HepG2 (cell line): ENCODE results near the gene CTDNEP1. TPM values are rescaled to one million over a fixed set of nuclear protein-coding genes. Genes with fewer than 3 reads are reported as not detected.

Experiments used
- DNMT1 ChIP-seq: sonication (generic); formaldehyde crosslinking; IDR thresholded peaks from 2 replicates; pipeline ENCODE4 v1.5.1; 2020; ENCODE audit warnings: mild to moderate bottlenecking, missing genetic modification reagents
- DPF2 ChIP-seq: sonication (generic); formaldehyde crosslinking; IDR thresholded peaks from 2 replicates; pipeline ENCODE4 v1.4.0; 2020; ENCODE audit warnings: mild to moderate bottlenecking, low read depth, missing genetic modification reagents, borderline replicate concordance
- GABPA ChIP-seq, 2 experiments: IDR thresholded peaks; 2 replicates each; pipeline ENCODE4 v1.6.1; 2011 to 2016; ENCODE audit warnings: low read depth in 2 of 2, low read length in 1 of 2, missing biosample characterization in 1 of 2, missing genetic modification characterization in 1 of 2
- MEIS1 ChIP-seq: sonication (generic); formaldehyde crosslinking; IDR thresholded peaks from 2 replicates; pipeline ENCODE4 v1.9.0; 2021; ENCODE audit warnings: mild to moderate bottlenecking, missing genetic modification reagents, moderate library complexity, borderline replicate concordance
- NR2C2 ChIP-seq: sonication (generic); formaldehyde crosslinking; IDR thresholded peaks from 2 replicates; pipeline ENCODE4 v1.4.0; 2020; ENCODE audit warnings: missing genetic modification reagents, mild to moderate bottlenecking, moderate library complexity, borderline replicate concordance
- PAWR ChIP-seq: sonication (generic); formaldehyde crosslinking; IDR thresholded peaks from 2 replicates; pipeline ENCODE4 v1.4.0; 2020; ENCODE audit warnings: missing genetic modification reagents, mild to moderate bottlenecking, borderline replicate concordance
- ZC3H4 ChIP-seq: sonication (generic); formaldehyde crosslinking; IDR thresholded peaks from 2 replicates; pipeline ENCODE4 v1.4.0; 2020; ENCODE audit warnings: missing genetic modification reagents, borderline replicate concordance
- ZFP37 ChIP-seq: sonication (generic); formaldehyde crosslinking; IDR thresholded peaks from 2 replicates; pipeline ENCODE4 v1.4.0; 2020; ENCODE audit warnings: missing genetic modification reagents, borderline replicate concordance
- ZNF550 ChIP-seq: sonication (generic); formaldehyde crosslinking; IDR thresholded peaks from 2 replicates; pipeline ENCODE4 v1.4.0; 2020; ENCODE audit warnings: mild to moderate bottlenecking, missing genetic modification reagents, borderline replicate concordance
- ZNF619 ChIP-seq: sonication (generic); formaldehyde crosslinking; IDR thresholded peaks from 2 replicates; pipeline ENCODE4 v1.4.0; 2020; ENCODE audit warnings: mild to moderate bottlenecking, missing genetic modification reagents
- ZNF781 ChIP-seq: sonication (generic); formaldehyde crosslinking; IDR thresholded peaks from 2 replicates; pipeline ENCODE4 v1.5.1; 2020; ENCODE audit warnings: borderline replicate concordance, mild to moderate bottlenecking, missing genetic modification reagents; ENCODE audit errors: not compliant biosample characterization
- polyA plus RNA-seq, 8 experiments: library from polyadenylated mRNA; depleted of rRNA in 3 of 8; stranded (reverse) in 7 of 8; unstranded in 1 of 8; fragments of >200 nt; fragmentation: Illumina TruSeq in 4 of 8; extraction: Trizol in 4 of 8; gene quantifications; 2 replicates each; pipeline versions ENCODE4 v1.2.1 to v1.2.3, GENCODE V29; 2011 to 2016; ENCODE audit warnings: low read depth in 4 of 8, missing spikeins in 1 of 8, mixed read lengths in 1 of 8; ENCODE audit not compliant: insufficient read depth in 1 of 8
- total RNA-seq, 5 experiments: library from RNA; depleted of rRNA; stranded (reverse); fragments of >200 nt; fragmentation: Illumina TruSeq; extraction: Trizol; gene quantifications; 2 replicates each; pipeline ENCODE4 v1.2.3, GENCODE V29; 2016; ENCODE audit warnings: low read depth in 1 of 5
- TF ChIP-seq, protein P1 (sequence below), 2 experiments: sonication (generic) in 1 of 2; formaldehyde crosslinking in 1 of 2; IDR thresholded peaks; 2 replicates each; pipeline versions ENCODE4 v1.6.1 to v1.9.0; 2014 to 2022; ENCODE audit warnings: antibody characterized with exemption in 1 of 2, borderline replicate concordance in 1 of 2, inconsistent platforms in 1 of 2, low read depth in 1 of 2, missing genetic modification reagents in 1 of 2
- TF ChIP-seq, protein P2 (sequence below): sonication (generic); formaldehyde crosslinking; IDR thresholded peaks from 2 replicates; pipeline ENCODE4 v1.8.1; 2023; ENCODE audit warnings: mild to moderate bottlenecking, missing genetic modification reagents, borderline replicate concordance
- TF ChIP-seq, protein P3 (sequence below): sonication (generic); formaldehyde crosslinking; IDR thresholded peaks from 2 replicates; pipeline ENCODE4 v1.5.1; 2020; ENCODE audit warnings: missing genetic modification reagents, mild to moderate bottlenecking, borderline replicate concordance
- TF ChIP-seq, protein P4 (sequence below): sonication (generic); formaldehyde crosslinking; IDR thresholded peaks from 2 replicates; pipeline ENCODE4 v1.4.0; 2020; ENCODE audit warnings: missing genetic modification reagents, borderline replicate concordance
- TF ChIP-seq, protein P5 (sequence below): sonication (generic); formaldehyde crosslinking; IDR thresholded peaks from 2 replicates; pipeline ENCODE4 v1.5.1; 2020; ENCODE audit warnings: mild to moderate bottlenecking, moderate library complexity, missing genetic modification reagents

Gene CTDNEP1
- total and polyA plus RNA-seq, 2 of the 13 experiments (the other 11 are each of a cell fraction or from before 2014, with no cell fraction given): 19.8 to 118 TPM

DNA sequence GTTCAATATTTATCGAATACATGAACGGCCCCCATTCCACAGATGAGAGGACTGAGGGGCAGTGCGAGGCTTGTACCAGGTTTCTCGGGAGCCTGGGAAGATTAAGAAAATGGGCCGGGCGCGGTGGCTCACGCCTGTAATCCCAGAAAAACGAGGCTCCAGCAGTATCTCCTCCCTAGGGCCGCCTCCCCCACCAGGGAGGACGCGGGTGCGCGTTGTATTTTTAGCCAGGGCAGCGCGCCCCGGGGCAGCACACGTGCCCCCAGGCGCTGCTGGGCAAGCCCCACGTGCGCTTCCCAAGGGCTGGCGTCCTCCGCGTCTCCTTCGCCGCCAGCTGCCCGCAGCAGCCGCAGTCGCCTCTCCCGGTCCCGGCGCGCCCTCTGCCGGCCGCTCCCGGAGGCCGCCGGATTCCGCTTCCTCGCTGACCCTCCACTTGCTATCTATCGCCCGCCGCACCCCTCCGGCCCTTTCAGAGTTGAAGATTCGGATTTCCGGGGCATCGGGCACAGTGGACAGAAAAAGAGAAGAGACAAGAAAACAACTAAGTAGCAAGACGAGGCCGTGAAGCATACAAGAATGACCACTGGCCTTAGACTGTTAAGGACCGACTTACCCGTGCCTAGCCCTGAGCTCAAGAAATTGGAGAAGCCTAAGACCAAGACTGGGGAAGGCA is 44.8 kb upstream of the CTDNEP1 start (continued):
- TF ChIP-seq, protein P1, sequence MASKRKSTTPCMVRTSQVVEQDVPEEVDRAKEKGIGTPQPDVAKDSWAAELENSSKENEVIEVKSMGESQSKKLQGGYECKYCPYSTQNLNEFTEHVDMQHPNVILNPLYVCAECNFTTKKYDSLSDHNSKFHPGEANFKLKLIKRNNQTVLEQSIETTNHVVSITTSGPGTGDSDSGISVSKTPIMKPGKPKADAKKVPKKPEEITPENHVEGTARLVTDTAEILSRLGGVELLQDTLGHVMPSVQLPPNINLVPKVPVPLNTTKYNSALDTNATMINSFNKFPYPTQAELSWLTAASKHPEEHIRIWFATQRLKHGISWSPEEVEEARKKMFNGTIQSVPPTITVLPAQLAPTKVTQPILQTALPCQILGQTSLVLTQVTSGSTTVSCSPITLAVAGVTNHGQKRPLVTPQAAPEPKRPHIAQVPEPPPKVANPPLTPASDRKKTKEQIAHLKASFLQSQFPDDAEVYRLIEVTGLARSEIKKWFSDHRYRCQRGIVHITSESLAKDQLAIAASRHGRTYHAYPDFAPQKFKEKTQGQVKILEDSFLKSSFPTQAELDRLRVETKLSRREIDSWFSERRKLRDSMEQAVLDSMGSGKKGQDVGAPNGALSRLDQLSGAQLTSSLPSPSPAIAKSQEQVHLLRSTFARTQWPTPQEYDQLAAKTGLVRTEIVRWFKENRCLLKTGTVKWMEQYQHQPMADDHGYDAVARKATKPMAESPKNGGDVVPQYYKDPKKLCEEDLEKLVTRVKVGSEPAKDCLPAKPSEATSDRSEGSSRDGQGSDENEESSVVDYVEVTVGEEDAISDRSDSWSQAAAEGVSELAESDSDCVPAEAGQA (IDR thresholded peaks at IDR 0.05; ENCODE audit: low read depth): 0 out of 2 replicates have a peak, but pooled peaks have one; percentile 33
- TF ChIP-seq, protein P1 (CRISPR knock-in tag; IDR thresholded peaks at IDR 0.05; ENCODE audit: borderline replicate concordance): peak; percentile 42; the same call in 1 of the 2 replicates
- TF ChIP-seq, protein P2, sequence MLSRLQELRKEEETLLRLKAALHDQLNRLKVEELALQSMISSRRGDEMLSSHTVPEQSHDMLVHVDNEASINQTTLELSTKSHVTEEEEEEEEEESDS (CRISPR knock-in tag): no peak
- no peak for TF ChIP-seq ZNF550
- no peak for TF ChIP-seq ZNF781 (CRISPR knock-in tag)
- TF ChIP-seq ZC3H4: no peak
- no peak for TF ChIP-seq MEIS1 (CRISPR knock-in tag)
- TF ChIP-seq, protein P3, sequence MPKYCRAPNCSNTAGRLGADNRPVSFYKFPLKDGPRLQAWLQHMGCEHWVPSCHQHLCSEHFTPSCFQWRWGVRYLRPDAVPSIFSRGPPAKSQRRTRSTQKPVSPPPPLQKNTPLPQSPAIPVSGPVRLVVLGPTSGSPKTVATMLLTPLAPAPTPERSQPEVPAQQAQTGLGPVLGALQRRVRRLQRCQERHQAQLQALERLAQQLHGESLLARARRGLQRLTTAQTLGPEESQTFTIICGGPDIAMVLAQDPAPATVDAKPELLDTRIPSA (CRISPR knock-in tag): no peak
- TF ChIP-seq, protein P4, sequence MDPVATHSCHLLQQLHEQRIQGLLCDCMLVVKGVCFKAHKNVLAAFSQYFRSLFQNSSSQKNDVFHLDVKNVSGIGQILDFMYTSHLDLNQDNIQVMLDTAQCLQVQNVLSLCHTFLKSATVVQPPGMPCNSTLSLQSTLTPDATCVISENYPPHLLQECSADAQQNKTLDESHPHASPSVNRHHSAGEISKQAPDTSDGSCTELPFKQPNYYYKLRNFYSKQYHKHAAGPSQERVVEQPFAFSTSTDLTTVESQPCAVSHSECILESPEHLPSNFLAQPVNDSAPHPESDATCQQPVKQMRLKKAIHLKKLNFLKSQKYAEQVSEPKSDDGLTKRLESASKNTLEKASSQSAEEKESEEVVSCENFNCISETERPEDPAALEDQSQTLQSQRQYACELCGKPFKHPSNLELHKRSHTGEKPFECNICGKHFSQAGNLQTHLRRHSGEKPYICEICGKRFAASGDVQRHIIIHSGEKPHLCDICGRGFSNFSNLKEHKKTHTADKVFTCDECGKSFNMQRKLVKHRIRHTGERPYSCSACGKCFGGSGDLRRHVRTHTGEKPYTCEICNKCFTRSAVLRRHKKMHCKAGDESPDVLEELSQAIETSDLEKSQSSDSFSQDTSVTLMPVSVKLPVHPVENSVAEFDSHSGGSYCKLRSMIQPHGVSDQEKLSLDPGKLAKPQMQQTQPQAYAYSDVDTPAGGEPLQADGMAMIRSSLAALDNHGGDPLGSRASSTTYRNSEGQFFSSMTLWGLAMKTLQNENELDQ (CRISPR knock-in tag): no peak; the same call in 1 of the 2 replicates
- no peak for TF ChIP-seq ZNF619 (CRISPR knock-in tag)
- 0 out of 2 replicates have a peak, but pooled peaks have one; percentile 21 for TF ChIP-seq NR2C2 (CRISPR knock-in tag)
- TF ChIP-seq DNMT1: peak; percentile 61; the same call in 1 of the 2 replicates
- TF ChIP-seq ZFP37: no peak
- TF ChIP-seq DPF2 (CRISPR knock-in tag): no peak
- TF ChIP-seq, protein P5, sequence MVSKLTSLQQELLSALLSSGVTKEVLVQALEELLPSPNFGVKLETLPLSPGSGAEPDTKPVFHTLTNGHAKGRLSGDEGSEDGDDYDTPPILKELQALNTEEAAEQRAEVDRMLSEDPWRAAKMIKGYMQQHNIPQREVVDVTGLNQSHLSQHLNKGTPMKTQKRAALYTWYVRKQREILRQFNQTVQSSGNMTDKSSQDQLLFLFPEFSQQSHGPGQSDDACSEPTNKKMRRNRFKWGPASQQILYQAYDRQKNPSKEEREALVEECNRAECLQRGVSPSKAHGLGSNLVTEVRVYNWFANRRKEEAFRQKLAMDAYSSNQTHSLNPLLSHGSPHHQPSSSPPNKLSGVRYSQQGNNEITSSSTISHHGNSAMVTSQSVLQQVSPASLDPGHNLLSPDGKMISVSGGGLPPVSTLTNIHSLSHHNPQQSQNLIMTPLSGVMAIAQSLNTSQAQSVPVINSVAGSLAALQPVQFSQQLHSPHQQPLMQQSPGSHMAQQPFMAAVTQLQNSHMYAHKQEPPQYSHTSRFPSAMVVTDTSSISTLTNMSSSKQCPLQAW: no peak
- TF ChIP-seq PAWR (CRISPR knock-in tag): no peak
- TF ChIP-seq GABPA (IDR thresholded peaks at IDR 0.05; ENCODE audit: low read depth, low read length): no peak
- TF ChIP-seq GABPA (CRISPR knock-in tag; IDR thresholded peaks at IDR 0.05; ENCODE audit: low read depth): no peak
